GM21360 (cell line): ENCODE results near the gene ATP6AP1.
"Not testable (repeated sequence)": the region's sequence is repeated elsewhere in the genome, so short reads cannot be mapped to it uniquely, and the experiment has no call there.

Source experiments
- ATAC-seq: cut with Tn5 transposase; IDR thresholded peaks from one replicate; pipeline ENCODE4 v1.9.1; 2021; ENCODE audit warnings: mild to moderate bottlenecking, moderate library complexity; ENCODE audit not compliant: unreplicated experiment

Gene ATP6AP1

DNA sequence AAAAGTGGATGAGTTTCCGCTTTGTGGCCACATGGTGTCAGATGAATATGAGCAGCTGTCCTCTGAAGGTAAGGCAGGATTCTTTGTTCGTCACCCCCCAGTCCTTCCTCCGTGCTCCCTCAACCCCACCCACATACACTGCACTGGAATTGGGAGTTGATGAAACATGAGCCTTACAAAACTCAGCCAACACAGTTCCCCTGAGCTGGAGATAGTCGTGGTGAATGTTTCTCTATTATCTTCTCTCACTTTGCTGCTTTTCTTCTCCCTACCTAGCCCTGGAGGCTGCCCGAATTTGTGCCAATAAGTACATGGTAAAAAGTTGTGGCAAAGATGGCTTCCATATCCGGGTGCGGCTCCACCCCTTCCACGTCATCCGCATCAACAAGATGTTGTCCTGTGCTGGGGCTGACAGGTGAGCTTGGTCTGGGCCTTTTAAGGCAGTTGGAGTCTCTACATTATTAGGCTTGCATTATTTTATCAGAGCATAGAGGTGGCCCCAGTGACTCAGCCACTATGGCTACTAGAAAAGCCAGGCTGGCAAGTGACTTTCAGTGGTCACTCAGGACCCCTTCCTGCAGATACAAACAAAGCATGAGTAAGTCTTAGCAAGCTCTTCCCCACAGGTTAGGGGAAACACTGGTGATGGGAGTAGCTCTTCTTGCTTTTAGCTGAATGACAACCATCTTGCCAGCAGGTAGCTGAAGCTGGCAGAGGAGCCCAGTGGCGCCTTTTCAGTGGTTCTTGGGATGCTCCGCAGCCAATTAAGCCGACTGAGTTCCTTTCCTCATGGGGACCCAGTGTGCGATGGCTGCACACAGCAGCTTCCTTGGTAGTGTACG is 28.7 kb upstream of the ATP6AP1 start:
- ATAC-seq, result no peak

DNA sequence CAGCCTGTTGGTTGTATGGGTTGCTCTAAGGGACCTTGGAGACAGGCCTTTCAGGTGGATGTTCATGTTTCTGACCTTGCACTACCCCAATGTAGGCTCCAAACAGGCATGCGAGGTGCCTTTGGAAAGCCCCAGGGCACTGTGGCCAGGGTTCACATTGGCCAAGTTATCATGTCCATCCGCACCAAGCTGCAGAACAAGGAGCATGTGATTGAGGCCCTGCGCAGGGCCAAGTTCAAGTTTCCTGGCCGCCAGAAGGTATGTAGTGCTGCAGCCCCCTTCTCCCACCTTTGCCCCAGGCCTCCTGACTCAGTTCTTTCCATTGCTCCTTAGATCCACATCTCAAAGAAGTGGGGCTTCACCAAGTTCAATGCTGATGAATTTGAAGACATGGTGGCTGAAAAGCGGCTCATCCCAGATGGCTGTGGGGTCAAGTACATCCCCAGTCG is 28.1 kb upstream of the ATP6AP1 start:
- ATAC-seq, result not testable (repeated sequence)

DNA sequence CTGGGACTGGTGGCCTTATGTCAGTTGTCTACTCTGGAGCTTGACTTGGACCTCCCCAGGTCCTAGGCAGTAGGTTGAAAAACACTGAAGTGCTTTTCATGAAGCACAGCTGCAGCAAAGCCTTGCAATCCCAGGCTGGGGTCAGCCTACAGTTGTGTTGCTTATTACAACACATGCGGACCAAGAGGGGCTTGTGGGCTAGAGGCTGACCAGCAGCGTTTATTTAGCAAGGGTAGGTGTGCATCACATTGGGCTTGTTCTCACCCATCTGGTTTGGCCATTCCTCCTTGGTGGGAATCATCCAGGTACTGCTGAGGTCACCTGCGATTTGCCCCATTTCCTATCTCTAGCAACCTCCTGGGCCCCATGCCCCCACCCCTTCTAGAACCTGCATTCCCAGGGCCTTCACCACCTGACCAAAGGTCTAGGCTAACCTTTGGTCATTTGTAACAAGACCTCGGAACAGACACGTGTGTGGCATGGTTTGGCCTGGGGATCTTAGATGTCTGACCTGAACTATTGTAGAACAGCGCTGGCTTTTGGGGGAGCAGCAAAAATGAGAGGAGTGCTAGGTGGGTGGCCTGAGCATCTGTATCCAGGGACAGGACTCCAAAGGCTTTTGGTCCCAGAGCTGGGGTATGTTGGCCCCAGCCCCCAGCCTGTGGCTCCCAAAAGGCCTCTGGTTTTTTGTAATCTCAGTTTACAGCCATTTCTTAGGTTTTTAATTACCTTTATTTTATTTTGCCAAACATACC is 27.3 kb upstream of the ATP6AP1 start:
- no peak for ATAC-seq

DNA sequence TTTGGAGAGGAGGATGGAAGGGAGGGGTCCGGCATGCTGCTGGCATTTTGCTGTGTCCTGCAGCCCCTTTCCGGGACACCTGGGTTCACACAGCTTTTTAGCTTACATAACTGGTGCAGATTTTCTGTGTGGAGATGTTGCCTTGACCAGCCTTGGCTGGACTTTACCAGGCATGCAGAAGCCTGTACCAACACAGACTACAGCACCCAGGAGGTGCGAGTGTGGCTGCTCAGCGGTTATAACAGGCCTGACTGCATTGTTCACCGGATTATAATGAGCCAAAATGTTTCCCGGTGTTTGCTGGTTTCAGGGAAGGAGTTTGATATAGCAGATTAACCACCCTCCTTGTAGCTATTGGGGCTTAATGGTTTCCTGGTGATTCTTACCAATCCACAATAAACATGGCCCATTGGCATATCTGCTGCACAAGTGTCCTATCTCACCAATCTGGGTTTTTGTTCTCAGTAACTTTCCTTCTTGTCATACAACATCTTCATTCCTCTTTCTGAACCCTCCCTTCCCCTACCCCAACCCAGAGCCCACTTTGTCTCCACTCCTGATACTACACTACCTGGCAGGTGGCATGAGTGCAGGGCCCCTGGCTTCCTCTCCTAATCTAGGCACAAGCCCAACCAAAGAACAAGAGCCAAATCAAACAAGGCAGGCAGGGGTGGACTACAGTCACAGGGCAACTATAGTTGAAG is 26.4 kb upstream of the ATP6AP1 start:
- no peak for ATAC-seq

DNA sequence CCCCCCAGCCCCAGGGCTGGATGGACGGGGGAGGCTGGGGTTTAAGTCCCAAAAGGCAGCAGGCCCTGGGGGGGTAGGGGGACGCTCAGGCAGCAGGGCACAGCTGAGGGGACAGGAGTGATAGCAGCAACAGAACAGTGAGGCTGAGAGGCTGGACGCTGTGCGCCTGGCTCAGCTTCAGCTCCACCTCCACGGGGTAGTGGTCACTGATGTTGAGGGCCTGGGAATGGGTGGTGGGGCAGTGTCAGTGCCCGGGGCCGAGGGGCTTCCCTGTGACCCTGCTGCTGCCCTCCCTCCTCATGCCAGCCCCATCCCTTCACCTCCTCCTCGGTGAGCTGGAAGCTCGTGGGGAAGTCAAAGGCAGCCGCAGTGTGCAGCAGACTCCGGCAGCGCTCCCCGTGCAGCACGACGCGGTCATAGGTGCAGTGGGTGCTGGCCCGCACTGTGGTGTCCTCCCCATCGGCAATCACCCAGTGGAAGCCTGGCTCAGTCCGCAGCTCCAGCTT is 25.8 kb upstream of the ATP6AP1 start:
- no peak for ATAC-seq

DNA sequence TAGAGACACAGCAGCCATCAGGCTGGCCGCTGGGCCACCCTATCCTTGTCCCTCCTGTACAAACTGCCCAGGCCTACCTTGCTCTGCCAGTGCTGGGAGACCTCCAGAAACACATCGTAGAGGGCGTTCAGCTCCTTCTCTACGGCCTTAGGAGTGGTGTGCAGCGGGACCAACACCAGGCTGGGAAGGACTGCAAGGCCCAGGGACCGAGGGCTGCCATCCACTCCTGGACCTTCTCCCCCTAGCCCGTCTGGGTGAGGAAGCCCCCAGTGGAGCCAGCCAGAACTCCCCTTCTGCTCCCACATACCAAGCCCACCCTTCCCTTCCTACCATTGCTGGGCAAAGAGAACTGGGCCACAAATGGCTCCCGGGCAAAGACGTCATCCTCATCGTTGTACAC is 25.3 kb upstream of the ATP6AP1 start:
- no peak for ATAC-seq

DNA sequence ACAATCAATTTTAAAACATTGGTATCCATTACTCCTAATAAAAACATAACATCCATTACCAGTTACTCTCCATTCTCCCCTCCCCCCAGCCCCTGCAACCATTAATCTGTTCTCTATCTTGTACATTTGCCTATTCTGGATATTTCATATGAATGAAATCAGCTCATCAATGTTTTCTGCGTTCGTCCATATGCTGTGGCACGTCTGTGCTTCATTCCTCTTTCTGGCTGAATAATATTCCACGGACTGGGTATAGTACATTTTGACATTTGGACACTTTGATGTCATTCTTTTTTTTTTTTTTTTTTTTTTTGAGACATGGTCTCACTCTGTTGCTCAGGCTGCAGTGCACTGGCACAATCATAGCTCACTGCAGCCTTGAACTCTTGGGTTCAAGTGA is 24.6 kb upstream of the ATP6AP1 start:
- ATAC-seq, result no peak

DNA sequence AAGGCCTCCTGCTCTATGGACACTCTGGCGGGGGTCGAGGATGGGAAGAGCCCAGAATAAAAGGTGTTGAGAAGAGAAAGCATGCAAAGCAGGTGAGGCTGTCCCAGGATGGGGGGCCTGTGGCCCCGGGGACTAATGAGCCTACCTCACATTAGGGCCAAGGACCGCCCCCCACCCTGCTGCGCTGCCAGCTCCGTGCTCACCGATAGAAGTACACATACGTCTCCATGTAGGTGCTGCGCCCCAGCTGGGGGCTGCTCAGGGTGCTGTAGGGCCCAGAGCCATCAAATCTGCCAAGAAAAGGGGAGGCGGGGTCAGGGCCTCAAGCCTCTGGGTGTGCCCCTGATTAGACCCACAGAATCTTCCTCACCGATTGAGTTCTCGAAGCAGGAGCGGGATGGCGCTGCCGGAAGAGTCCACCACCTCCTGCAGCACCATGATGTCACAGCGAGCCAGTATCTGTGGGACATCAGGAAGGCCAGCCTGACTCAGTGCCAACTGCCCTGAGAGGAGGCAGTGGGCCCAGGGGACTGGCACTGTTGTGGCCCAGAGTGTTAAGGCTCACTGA is 23.8 kb upstream of the ATP6AP1 start:
- no peak for ATAC-seq

DNA sequence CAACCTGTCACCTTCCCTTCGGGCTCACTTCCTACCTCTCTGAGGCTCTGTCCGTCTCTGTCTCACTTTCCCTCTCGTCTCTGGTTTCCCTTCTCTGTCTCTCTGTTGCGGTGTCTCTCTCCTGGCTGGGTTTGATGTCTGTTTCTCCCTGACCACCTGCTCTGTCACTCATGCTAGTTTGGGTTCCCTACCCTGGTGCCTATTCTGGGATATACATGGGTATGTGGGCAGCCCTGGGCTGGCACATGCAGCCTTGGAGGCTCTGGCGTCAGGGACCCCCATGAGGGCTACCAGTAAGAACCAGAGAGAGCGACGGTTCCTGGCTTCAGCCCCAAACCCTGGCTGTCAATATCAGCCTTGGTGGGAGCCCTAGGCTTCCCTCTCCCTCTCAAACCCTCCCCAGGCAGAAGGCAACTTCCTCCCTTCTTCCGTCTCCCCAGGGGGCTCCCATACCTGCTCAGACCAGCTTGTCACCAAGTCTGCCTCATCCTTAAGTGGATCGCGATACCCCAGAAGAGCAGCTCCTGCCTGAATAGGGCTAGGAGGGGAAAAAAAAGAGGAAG is 19.7 kb upstream of the ATP6AP1 start:
- ATAC-seq, result no peak

DNA sequence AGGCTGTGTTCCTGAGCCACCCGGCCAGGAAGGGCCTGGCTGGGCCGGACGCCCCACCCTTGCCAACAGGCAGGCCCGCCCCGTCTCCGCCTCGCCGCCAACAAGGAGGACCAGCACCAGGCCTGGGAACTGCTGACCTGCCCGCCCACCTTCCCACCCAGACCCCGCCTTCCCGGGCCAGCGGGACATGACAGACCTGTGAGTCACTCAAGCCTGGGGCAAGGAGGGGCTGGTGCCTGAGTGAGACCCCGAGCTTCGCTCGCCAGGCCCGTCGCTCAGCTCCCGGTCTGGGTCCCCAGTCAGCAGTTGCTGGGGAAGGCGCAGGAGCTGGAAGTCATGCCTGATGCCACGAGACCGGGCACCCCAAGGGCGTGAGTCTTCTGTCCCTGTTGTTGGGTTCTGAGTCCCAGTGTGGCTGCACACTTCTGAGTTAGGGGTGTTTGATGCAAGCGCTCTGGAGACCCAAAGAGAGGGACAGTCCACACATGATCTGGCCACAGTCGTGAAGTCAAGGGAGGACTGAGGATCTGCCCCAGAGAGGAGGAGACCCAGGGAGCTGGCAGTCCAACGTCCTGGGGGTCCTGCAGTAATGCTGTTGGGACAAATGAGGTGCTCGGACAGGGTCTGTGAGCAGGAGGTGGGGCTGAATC is 19.1 kb upstream of the ATP6AP1 start, which contains the start of gene DNASE1L1:
Gene DNASE1L1, minus strand, starts transcription at position 33 of the 650 bp plus-strand sequence. CDS start 3,686 bp downstream, outside the sequence.
- no peak for ATAC-seq

DNA sequence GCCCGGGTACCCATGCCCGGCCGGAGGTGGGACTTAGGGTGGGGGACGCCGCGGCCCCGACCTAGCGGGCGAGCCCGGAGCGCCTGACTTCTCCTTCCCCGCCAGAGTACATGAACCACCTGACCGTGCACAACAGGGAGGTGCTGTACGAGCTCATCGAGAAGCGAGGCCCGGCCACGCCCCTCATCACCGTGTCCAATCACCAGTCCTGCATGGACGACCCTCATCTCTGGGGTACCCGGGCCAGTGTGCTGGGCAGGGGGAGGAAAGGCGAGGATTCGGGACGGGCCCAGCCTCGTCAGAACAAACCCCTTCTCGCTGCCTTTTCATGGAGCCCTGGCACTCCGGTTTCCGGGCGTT is 16.5 kb upstream of the ATP6AP1 start:
- ATAC-seq, result peak; percentile 40

DNA sequence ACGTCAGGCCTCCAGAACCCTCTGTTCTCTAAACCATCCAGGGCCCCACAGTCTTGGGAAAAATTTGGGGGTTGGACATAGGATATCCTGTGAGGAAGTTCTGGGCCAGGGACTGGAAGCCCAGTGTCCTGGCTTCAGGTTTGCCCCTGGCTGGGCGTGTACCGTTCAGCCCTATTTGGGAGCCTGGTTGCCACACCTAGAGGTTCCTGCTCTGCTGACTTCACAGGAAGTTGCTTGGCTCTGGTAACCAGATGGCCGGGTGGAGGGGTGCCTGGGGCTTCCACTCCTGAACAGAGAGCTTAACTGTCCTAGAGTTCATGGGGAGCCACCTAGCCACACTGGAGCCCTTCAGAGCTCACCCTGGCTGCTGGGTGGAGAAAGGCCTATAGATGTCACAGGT is 16.0 kb upstream of the ATP6AP1 start:
- ATAC-seq, result no peak

DNA sequence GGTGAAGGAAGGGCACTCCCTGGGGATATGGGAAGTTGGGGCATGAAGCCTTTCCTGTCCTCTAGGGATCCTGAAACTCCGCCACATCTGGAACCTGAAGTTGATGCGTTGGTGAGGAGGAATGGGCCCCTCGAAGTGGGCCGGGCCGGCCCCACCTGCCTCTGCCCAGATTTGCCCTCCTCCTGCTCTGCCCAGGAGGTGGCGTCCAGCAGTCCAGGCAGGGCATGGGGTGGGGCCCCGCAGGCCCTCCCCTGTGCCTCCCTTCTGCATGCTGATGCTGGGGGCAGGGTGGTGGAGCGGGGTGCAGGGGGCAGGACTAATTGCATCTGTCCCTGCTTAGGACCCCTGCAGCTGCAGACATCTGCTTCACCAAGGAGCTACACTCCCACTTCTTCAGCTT is 15.3 kb upstream of the ATP6AP1 start:
- no peak for ATAC-seq

DNA sequence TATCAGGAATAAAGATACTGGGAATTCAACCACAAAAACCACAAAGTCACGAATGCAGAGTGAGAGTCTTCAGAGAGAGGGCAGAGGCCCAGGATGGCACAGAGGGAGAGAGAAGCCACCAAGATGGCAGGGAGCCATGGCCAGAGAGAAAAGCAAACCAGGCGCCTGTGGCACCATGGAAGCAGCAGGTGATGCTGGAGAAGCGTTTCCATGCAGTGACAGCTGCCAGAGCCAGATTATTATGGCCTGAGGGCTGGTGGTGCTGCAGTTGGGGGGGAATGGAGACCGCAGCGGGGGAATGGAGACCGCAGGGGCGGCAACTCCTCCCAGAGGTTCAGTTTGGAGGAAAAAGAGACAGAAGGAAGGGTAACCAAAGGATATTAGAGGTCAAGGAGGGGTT is 11.3 kb upstream of the ATP6AP1 start:
- ATAC-seq, result no peak

DNA sequence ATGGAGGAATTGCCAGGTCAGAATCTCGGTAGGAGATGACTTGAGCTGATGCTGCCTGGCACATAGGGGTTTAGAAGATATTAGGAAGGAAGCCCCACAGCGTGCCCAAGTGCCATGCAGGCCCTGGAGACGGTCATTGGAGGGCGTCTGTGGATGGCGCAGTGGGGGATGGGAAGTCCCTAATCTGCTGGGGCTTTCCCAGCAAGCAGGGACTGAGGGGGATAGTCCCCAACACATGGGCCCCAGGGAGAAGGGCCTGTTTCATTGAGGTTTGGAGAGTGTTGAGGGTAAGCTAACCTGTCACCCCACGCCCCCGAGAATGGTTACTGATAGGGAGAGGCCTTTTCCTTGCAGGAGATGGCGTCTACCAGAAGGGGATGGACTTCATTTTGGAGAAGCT is 9.3 kb upstream of the ATP6AP1 start:
- no peak for ATAC-seq

DNA sequence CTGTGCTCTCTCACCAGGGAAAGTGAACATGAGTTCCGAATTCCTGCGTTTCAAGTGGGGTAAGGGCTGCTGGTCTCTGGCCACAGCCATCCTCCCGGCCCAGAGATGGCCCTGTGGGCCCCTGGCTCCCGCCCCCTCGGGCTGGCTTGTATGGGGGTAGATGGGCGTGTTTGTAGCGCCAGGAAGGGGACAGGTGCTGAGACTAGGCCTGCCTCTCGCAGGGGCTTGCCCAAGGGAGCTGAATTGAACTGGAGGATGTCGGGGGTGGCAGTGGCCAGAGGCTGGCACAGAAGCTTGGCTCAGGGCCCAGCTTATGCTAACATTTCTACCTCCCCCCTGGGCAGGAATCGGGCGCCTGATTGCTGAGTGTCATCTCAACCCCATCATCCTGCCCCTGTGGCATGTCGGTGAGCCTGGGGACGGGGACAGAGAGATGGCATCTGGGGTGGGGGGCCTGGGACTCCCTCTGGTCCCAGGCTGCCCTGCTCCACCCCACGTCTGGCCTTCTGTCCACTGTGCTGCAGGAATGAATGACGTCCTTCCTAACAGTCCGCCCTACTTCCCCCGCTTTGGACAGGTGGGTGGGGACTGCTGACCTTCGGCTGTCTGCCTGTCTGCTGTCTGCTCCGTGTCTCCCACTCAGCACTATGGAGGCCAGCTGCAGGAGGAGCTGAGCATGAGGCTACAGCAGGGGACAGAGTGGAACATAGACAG is 8.6 kb upstream of the ATP6AP1 start:
- ATAC-seq, result no peak

DNA sequence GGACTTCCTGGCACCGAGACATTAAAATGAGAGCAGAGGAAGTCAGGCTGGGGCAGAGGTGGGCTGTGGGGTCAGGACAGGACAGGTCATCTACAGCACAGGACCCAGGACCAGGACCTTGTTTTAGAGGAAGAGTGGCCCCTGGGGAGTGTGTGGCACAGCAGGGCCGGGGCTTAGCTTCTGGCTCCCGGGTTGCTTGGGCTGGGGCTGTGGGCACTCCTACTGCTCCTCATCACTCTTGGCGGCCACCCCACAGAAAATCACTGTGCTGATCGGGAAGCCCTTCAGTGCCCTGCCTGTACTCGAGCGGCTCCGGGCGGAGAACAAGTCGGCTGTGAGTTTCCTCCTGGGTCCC is 8.1 kb upstream of the ATP6AP1 start:
- ATAC-seq, result no peak

DNA sequence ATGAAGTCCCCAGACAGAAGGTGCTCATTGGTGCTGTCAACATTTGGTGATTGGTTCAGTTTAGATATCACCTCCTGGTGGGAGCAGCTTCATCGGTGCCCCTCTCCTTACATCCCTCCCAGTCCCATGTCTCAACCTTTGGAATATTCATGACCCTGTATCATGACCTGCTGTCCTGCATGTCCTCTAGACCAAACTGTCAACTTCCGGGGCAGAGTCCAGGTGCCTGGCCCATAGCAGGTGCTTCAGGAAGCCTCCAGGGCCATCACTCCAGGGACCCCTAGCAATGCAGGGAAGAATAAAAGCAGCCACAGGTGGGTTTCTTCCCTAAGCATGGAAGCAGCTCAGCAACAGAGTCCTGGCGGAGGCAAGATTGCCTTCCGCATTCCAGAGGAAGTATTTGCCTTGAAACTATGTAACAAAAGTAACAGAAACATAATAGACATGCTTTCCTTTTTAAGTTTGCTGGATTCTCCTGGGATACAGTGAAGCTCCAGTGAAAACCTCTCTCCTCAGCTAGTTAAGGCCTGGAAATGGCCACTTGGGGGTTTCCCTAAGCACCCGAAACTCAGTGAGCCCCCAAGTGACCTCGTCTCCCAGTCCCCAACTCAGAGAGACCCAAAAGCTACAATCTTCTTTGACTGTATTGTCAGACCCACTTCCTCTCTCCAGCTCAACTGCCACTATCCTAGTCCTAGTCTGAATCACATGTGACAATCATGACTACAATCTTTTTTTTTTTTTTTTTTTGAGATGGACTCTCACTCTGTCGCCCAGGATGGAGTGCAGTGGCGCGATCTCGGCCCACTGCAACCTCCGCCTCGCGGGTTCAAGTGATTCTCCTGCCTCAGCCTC is 1.3 kb upstream of the ATP6AP1 start:
- no peak for ATAC-seq

DNA sequence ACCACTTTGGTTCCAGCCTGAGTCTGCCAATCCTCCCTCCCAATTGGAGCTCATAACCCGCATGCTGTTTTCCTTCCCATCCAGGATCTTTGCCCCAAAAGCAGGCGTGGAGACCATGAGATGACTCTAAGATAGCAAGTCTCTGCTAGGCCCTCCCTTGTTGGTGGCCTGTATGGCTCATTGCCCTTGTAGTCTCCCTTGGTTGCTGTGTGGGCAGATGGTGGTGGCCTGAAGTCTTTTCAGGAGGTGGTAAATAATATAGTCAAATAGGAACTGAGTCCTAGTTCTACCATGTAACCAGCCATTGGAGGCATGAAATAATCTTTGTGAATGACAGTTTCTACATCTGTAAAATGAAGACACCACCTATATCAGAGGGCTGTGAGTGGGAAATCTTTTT is 1.2 kb downstream of the ATP6AP1 start:
- ATAC-seq, result no peak
